PC-9 (cell line): ENCODE data around the gene LIN54. TPM values are rescaled to one million over a fixed set of nuclear protein-coding genes. Genes with fewer than 3 reads are reported as not detected.

Experiments
- BruUV-seq: library from RNA; stranded (reverse); fragments of 400-500 nt; replicated peaks from 2 replicates; lab custom pipeline; 2021; lab: Mats Ljungman, UMichigan
- CTCF ChIA-PET: fragments of 300-600 bp; sonication (Branson Sonifier 250); formaldehyde crosslinking; loops from one replicate; lab custom pipeline; 2022; ENCODE audit warnings: antibody characterized with exemption; lab: Charles Lee
- POLR2A ChIA-PET: fragments of 300-600 bp; sonication (Branson Sonifier 250); formaldehyde crosslinking; loops from one replicate; lab custom pipeline; 2022; ENCODE audit warnings: antibody characterized with exemption; ENCODE audit not compliant: unreplicated experiment; lab: Charles Lee
- DNase-seq, 2 experiments: peaks; one replicate each; pipeline versions ENCODE4 v3.0.0 to v3.0.0-alpha.2; 2015 to 2022; ENCODE audit warnings: mixed read lengths in 1 of 2
- H2AFZ ChIP-seq: fragments of 200-600 bp; sonication (generic); 2 replicates; pipeline ENCODE4 v1.8.1; 2017; ENCODE audit warnings: antibody characterized with exemption
- H3F3A ChIP-seq: fragments of 200-600 bp; sonication (generic); 2 replicates; pipeline ENCODE4 v1.8.1; 2017; ENCODE audit warnings: antibody characterized with exemption, mild to moderate bottlenecking, low read depth; ENCODE audit not compliant: insufficient read depth
- H3K27ac ChIP-seq: fragments of 200-600 bp; sonication (generic); 2 replicates; pipeline ENCODE4 v1.6.1; 2016; ENCODE audit warnings: mixed run types
- H3K27me3 ChIP-seq: fragments of 200-600 bp; sonication (generic); 2 replicates; pipeline ENCODE4 v1.6.1; 2016; ENCODE audit warnings: low read depth, mixed run types; ENCODE audit not compliant: insufficient read depth
- H3K36me3 ChIP-seq: fragments of 200-600 bp; sonication (generic); 2 replicates; pipeline ENCODE4 v1.6.1; 2016; ENCODE audit warnings: low read depth, mixed run types
- H3K4me1 ChIP-seq: fragments of 200-600 bp; sonication (generic); replicated peaks from 2 replicates; pipeline ENCODE4 v1.6.1; 2016; ENCODE audit warnings: mixed run types; ENCODE audit not compliant: insufficient read depth
- H3K4me2 ChIP-seq: fragments of 200-600 bp; sonication (generic); 2 replicates; pipeline ENCODE4 v1.6.1; 2017; ENCODE audit warnings: mixed run types
- H3K4me3 ChIP-seq: fragments of 200-600 bp; sonication (generic); 2 replicates; pipeline ENCODE4 v1.6.1; 2016; ENCODE audit warnings: mixed run types
- H3K79me2 ChIP-seq: fragments of 200-600 bp; sonication (generic); 2 replicates; pipeline ENCODE4 v1.6.1; 2017; ENCODE audit warnings: low read depth, mixed run types
- H3K9me2 ChIP-seq: fragments of 200-600 bp; sonication (generic); 2 replicates; pipeline ENCODE4 v1.8.1; 2017; ENCODE audit warnings: mild to moderate bottlenecking; ENCODE audit not compliant: insufficient read depth
- H3K9me3 ChIP-seq: fragments of 200-600 bp; sonication (generic); 2 replicates; pipeline ENCODE4 v1.8.1; 2016; ENCODE audit warnings: low read depth; ENCODE audit not compliant: insufficient read depth
- H4K20me1 ChIP-seq: fragments of 200-600 bp; sonication (generic); 2 replicates; pipeline ENCODE4 v1.8.1; 2017; ENCODE audit not compliant: insufficient read depth
- CTCF ChIP-seq: fragments of 200-600 bp; sonication (generic); conservative IDR thresholded peaks from 2 replicates; pipeline ENCODE4 v1.6.1; 2017; ENCODE audit warnings: mixed run types, antibody characterized with exemption, mild to moderate bottlenecking, moderate library complexity
- EZH2 ChIP-seq: fragments of 200-600 bp; sonication (generic); IDR thresholded peaks from 2 replicates; pipeline ENCODE4 v1.8.0; 2017; ENCODE audit warnings: antibody characterized with exemption, low read depth
- intact Hi-C: fragments of 100-400 bp; cut with micrococcal nuclease; formaldehyde crosslinking; loops from one replicate; pipeline ENCODE4 v1.10.0; 2022; ENCODE audit not compliant: unreplicated experiment
- total RNA-seq: library from RNA; stranded (reverse); gene quantifications from 2 replicates; pipeline ENCODE4 v1.2.3, GENCODE V29; 2021

LIN54 gene
- total RNA-seq, 1 experiment from 2014 or later, result 13.1 TPM

DNA sequence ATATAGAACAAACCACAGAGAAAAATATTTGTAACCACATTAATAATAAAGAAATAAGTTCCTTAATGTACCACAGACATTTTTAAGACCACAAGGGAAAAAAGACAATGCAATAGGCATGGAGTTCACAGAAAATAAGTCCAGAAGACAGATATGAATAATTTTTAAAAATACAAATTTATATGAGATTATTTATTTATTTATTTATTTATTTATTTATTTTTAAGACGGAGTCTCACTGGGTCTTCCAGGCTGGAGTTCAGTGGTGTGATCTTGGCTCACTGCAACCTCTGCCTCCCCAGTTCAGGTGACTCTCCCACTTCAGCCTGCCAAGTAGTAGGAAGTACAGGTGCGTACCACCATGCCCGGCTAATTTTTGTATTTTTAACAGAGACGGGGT, 56.4 kb downstream of the LIN54 start:
- CTCF ChIA-PET, result no interaction called here
- no peak for TF ChIP-seq EZH2
- TF ChIP-seq CTCF, result no peak
- Histone ChIP-seq H3K79me2 (no peaks in the 10 kb centered on the region), H3K36me3 (no peaks in the 10 kb centered on the region), H3K4me2 (no peak overlapping the region), H3K27me3 (no peaks in the 10 kb centered on the region), H3K4me3 (no peak overlapping the region), H3K27ac (no peak overlapping the region), H4K20me1 (no peaks in the 10 kb centered on the region), H2AFZ (no peak overlapping the region), H3F3A (no peaks in the 10 kb centered on the region), H3K4me1 (no peaks in the 10 kb centered on the region), H3K9me2 (no peaks in the 10 kb centered on the region), H3K9me3 (no peaks in the 10 kb centered on the region)
- intact Hi-C loops, result no loop called here
- no TSS peak for BruUV-seq
- POLR2A ChIA-PET, result no interaction called here
- no peak for DNase-seq

- CTCF ChIA-PET, result no interaction called here
- no peaks in the 10 kb centered on the region for H3K9me2 ChIP-seq
- H3K4me1 ChIP-seq, result no peaks in the 10 kb centered on the region
- H3K4me2 ChIP-seq, result no peak overlapping the region
- no peaks in the 10 kb centered on the region for H3K27me3 ChIP-seq
- no TSS peak for BruUV-seq
- no peaks in the 10 kb centered on the region for H3K9me3 ChIP-seq
- TF ChIP-seq CTCF (no peak), EZH2 (no peak)
- H2AFZ ChIP-seq, result no peak overlapping the region
- no peaks in the 10 kb centered on the region for H4K20me1 ChIP-seq
- DNase-seq, result no peak
- intact Hi-C loops, result no loop called here
- no peaks in the 10 kb centered on the region for H3K36me3 ChIP-seq
- no peak overlapping the region for H3K4me3 ChIP-seq
- no peak overlapping the region for H3K27ac ChIP-seq
- POLR2A ChIA-PET, result no interaction called here
- no peaks in the 10 kb centered on the region for H3F3A ChIP-seq
- no peaks in the 10 kb centered on the region for H3K79me2 ChIP-seq
Observed at GRCh38 chr4:82951196-82951595, 59.4 kb downstream of the LIN54 start.

- Histone ChIP-seq H3K27ac (no peak overlapping the region), H3K9me2 (no peaks in the 10 kb centered on the region)
- BruUV-seq, result no TSS peak
Observed at GRCh38 chr4:82948647-82949204, 61.9 kb downstream of the LIN54 start.

More at GRCh38 chr4:82948647-82949204, 61.9 kb downstream of the LIN54 start:
- no peak for DNase-seq
- Histone ChIP-seq H4K20me1 (no peaks in the 10 kb centered on the region), H2AFZ (no peak overlapping the region), H3F3A (no peaks in the 10 kb centered on the region), H3K36me3 (no peaks in the 10 kb centered on the region), H3K4me3 (no peak overlapping the region), H3K27me3 (no peaks in the 10 kb centered on the region), H3K79me2 (no peaks in the 10 kb centered on the region), H3K9me3 (no peaks in the 10 kb centered on the region), H3K4me1 (no peaks in the 10 kb centered on the region), H3K4me2 (no peak overlapping the region)
- ChIA-PET CTCF (no interaction called here), POLR2A (no interaction called here)
- intact Hi-C loops, result no loop called here
- TF ChIP-seq EZH2, result no peak
- no peak for TF ChIP-seq CTCF
